ENCODE data around the gene DPYSL4. TPM values are rescaled to one million over a fixed set of nuclear protein-coding genes. Genes with fewer than 3 reads are reported as not detected.

DPYSL4 gene
- polyA plus RNA-seq, 3 donors = 0.08 TPM; not detected in 2

DNA sequence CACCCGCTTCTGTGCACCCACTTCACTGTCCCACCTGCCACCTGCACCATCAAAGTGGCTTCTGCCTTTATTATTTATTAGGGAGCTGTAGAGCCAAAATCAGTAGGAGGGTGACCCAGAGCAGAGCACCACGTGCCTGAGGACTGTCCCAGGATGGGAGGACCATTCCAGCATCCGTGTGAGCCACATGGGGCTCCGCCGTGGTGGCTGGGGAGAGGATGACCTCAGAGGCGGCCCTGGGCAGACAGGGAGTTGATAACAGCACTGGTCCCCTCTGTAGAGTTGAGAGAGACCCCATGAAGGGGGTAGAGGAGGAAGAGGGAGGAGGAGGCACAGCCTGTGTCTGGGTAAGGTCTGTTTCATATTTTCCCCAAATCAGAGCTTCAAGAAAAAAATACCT, 8.7 kb upstream of the DPYSL4 start:
- Histone ChIP-seq H3K4me2 (replicated peaks; ENCODE audit: extremely low read depth, low read length, poor library complexity, severe bottlenecking) (no peak overlapping the region), H3K9me3 (replicated peaks in 1 of 2; ENCODE audit: control insufficient read depth in 1 of 2, insufficient read depth in 1 of 2, low read length in 2 of 2) (peaks cover 7 to 11% of the 10 kb centered on the region in 2 donors), H3K4me1 (ENCODE audit: control insufficient read depth in 1 of 2, insufficient read depth in 2 of 2, low read length in 2 of 2) (no peaks in the 10 kb centered on the region), H3K36me3 (replicated peaks in 1 of 2; ENCODE audit: control insufficient read depth in 1 of 2, insufficient read depth in 2 of 2, low read length in 2 of 2) (no peaks in the 10 kb centered on the region), H4K20me1 (ENCODE audit: insufficient read depth, low read length) (no peaks in the 10 kb centered on the region), H3K4me3 (replicated peaks in 1 of 3; ENCODE audit: low read depth in 2 of 3, low read length in 3 of 3) (no peak overlapping the region), H3K79me2 (ENCODE audit: insufficient read depth, low read length) (no peaks in the 10 kb centered on the region), H3K27ac (ENCODE audit: low read depth in 1 of 2, low read length in 2 of 2) (no peak overlapping the region), H3K9ac (ENCODE audit: insufficient read depth, low read length, poor library complexity, severe bottlenecking) (no peak overlapping the region), H2AFZ (ENCODE audit: insufficient read depth, low read depth, low read length, poor library complexity, severe bottlenecking) (no peak overlapping the region), H3K27me3 (ENCODE audit: control insufficient read depth in 2 of 2, insufficient read depth in 2 of 2, low read length in 2 of 2) (peaks cover 0 to 22% of the 10 kb centered on the region in 2 donors)
- TF ChIP-seq CTCF (IDR thresholded peaks at IDR 0.05) = no peak
- Mint-ChIP-seq H3K4me3 (peak overlapping the region in 1 of 2 donors; percentile 48), H3K36me3 (no peaks in the 10 kb centered on the region), H3K4me1 (no peaks in the 10 kb centered on the region), H3K27me3 (ENCODE audit: low read depth in 3 of 3) (peaks cover 34 to 42% (median 35%) of the 10 kb centered on the region in 3 donors), H3K9me3 (peaks cover 0 to 10% (median 6%) of the 10 kb centered on the region in 7 donors), H3K27ac (no peak overlapping the region)
- 77% methylated on average over 2 of the region's 6 CpGs for WGBS (ENCODE audit: insufficient coverage)
- DNase-seq = no peak
- intact Hi-C loops (cut with micrococcal nuclease) = no loop called here

GRCh38 chr10:132178672-132179545, 7.8 kb upstream of the DPYSL4 start:
- Histone ChIP-seq H3K9ac (ENCODE audit: insufficient read depth, low read length, poor library complexity, severe bottlenecking) (no peak overlapping the region), H3K4me1 (ENCODE audit: control insufficient read depth in 1 of 2, insufficient read depth in 2 of 2, low read length in 2 of 2) (no peaks in the 10 kb centered on the region), H3K4me2 (replicated peaks; ENCODE audit: extremely low read depth, low read length, poor library complexity, severe bottlenecking) (no peak overlapping the region), H3K27me3 (ENCODE audit: control insufficient read depth in 2 of 2, insufficient read depth in 2 of 2, low read length in 2 of 2) (peaks cover 3 to 29% of the 10 kb centered on the region in 2 donors), H2AFZ (ENCODE audit: insufficient read depth, low read depth, low read length, poor library complexity, severe bottlenecking) (no peak overlapping the region), H3K36me3 (replicated peaks in 1 of 2; ENCODE audit: control insufficient read depth in 1 of 2, insufficient read depth in 2 of 2, low read length in 2 of 2) (no peaks in the 10 kb centered on the region), H3K79me2 (ENCODE audit: insufficient read depth, low read length) (no peaks in the 10 kb centered on the region), H3K9me3 (replicated peaks in 1 of 2; ENCODE audit: control insufficient read depth in 1 of 2, insufficient read depth in 1 of 2, low read length in 2 of 2) (peaks cover 3 to 5% of the 10 kb centered on the region in 2 donors), H3K4me3 (replicated peaks in 1 of 3; ENCODE audit: low read depth in 2 of 3, low read length in 3 of 3) (no peak overlapping the region), H3K27ac (ENCODE audit: low read depth in 1 of 2, low read length in 2 of 2) (no peak overlapping the region), H4K20me1 (ENCODE audit: insufficient read depth, low read length) (no peaks in the 10 kb centered on the region)
- Mint-ChIP-seq H3K27me3 (ENCODE audit: low read depth in 3 of 3) (peaks cover 37 to 48% (median 44%) of the 10 kb centered on the region in 3 donors), H3K4me1 (no peaks in the 10 kb centered on the region), H3K4me3 (no peak overlapping the region), H3K9me3 (peaks cover 0 to 5% (median 2%) of the 10 kb centered on the region in 7 donors), H3K36me3 (no peaks in the 10 kb centered on the region), H3K27ac (no peak overlapping the region)
- 81% methylated on average over 18 of the region's 23 CpGs for WGBS (ENCODE audit: insufficient coverage)
- no peak for TF ChIP-seq CTCF (IDR thresholded peaks at IDR 0.05)
- DNase-seq = no peak
- intact Hi-C loops (cut with micrococcal nuclease) = no loop called here
